GM18909 (cell line): Measurements from ENCODE around the gene PCID2.
"Not testable (repeated sequence)": the region's sequence is repeated elsewhere in the genome, so short reads cannot be mapped to it uniquely, and the experiment has no call there.

Experiments used
- ATAC-seq: cut with Tn5 transposase; IDR thresholded peaks from one replicate; pipeline ENCODE4 v1.9.1; 2021; ENCODE audit warnings: mild to moderate bottlenecking; ENCODE audit not compliant: unreplicated experiment, poor library complexity

PCID2 gene

DNA sequence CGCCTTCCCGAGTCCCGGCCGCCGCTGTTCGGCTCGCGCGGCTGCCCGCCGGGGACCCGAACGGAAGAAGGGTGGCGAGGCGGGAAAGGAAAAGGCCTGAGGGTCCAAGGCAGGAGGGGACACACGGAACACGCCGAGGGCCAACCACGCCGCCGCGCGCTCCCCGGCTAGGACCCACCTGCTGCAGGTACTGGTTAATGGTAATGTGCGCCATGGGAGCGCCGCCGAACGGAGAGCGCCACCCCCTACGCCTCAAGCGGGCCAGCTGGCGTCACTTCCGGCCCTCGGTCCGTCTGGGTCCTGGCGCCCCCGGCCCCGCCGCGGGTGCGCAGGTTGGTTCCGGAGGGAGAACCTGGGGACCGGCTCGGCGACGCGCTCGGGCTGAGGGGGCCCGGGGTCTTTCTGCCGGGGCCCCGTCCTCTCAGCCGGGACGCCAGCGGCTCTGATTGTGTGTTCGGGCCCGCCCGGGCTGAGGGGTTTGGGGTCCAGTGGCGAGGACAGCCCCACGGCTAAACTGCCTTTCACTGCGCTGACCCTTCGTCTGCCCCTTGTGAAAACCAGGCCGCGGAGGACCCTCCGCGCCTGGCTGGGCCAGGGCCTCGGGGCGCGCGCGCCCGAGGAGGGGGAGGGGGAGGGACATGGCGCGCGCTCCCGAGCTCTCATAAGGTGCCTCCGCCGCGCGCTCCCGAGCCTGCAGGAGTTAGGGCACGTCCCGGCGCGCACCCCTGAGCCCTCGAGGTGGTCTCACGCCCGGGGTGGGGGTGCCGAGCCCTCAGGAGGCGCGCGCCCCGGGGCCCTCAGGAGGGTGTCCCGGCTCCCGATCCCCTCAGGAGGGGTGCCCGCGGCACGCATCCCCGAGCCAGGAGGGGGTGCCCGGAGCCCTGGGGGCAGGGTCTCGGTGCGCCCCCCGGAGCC, at the start of gene PCID2:
Gene PCID2 (minus strand): TSS at position 249 of the 915 bp plus-strand sequence. CDS start 35 bp downstream, at position 214.
- peak; percentile 80 for ATAC-seq

DNA sequence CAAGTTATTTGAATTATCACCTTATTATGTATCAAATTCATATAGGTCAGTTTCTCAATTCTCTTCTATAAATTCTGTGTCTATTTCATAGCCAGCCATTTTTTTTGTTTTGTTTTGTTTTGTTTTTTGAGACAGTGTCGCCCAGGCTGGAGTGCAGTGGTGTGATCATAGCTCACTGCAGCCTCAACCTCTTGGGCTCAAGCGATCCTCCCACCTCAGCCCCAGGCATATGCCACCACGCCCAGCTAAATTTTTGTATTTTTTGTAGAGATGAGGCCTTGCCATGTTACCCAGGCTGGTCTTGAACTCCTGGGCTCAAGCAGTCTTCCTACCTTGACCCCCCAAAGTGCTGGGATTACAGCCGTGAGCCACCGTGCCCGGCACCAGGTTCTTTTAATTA, 49.4 kb upstream of the PCID2 start:
- ATAC-seq: not testable (repeated sequence)

DNA sequence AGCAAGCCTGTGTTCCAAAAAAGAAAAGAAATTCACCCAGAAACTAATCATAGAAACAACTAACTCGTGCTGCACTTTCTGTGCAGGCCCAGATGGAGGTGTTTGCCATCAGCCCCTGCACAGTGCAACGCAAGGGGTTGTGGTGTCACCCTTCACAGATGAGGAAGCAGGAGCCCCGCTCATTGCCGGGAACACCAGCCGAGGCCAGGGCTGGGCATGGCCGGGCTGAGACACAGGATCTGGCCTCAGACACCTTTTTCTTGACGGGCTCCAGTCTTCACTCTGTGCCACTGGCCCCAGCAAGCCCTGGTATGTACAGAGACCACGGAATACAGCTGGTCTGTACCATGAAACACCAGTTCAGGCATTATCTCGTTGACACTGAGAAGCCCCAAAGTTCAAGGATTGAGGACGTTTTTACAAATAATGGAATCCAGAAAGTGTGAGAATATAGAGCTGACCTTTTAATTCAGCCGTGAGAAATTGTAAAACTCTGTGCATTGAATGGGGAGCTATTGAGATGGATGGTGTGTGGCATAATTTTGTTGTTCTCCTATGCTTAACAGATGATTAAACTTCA, 44.1 kb upstream of the PCID2 start:
- ATAC-seq: no peak

DNA sequence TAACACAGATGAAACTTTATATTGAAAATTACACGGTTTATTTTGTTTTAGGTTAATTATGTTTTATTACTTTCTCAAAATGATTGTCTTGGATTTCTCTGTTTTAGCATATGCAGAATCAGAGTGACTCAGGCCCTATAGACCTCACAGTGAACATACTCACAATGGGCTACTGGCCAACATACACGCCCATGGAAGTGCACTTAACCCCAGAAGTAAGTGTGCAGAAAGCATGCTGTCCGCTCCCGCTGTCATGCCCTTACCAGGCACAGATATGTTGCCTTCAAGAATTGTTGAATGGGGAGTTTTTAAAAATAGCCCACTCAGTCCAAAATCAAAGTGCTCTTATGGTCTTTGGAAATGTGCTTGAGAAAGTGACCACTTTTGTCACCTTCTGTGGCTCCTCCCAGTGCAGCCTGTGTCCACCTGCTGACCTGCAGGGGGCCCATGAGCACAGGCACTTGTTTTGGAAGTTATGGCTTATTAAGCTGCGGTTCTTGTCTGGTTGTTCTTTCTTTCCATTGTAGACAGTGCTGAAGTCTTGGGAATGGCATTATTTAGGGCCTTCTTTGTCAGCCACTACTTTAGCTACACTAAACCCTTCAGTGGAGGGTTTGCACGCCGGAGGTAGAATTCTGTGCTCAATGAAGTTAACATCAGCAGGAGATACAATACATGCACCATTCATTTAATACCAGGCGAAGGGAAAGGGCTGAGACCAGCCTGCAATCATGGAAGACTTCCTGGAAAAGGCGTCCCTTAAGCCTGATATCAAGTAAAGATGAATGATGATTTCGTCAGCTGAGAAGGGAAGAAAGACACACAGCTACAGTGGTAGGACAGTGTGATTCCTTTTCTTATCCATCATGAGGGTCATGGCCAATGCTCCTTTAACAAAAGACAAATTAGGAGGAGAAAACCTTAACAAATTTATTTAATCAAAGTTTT, 37.7 kb upstream of the PCID2 start:
- no peak for ATAC-seq

DNA sequence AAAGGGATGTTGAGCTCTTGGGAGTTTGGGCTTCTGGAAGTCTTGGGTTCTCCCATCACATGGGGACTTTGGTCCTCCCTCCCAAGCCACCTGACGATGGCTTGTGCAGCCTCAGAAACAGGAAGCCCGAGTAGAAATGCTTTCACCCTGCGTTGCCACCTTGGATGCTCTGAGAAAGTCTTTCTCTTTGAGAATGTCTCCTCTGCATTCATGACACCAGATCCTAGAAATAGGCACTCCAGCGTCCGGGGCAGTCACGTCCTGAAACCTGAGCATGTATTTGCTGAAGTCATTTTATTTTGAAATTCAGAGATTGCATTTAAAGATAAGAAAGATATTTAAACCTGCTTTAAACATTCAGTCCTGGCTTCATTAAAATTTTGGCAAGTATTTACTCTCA, 35.4 kb upstream of the PCID2 start:
- ATAC-seq: no peak

DNA sequence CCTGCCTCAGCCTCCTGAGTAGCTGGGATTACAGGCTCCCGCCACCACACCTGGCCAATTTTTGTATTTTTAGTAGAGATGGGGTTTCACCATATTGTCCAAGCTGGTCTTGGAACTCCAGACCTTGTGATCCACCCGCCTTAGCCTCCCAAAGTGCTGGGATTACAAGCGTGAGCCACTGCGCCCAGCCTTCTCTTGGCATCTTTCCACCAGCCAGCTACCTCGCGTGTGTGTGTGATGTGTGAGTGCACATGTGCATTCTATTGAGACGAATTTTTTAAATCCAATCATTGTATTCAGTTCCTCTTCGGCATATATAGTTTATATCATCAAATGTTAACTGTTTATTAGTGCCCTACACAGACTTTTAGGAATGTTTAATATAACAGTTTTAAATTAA, 33.2 kb upstream of the PCID2 start:
- ATAC-seq: not testable (repeated sequence)

DNA sequence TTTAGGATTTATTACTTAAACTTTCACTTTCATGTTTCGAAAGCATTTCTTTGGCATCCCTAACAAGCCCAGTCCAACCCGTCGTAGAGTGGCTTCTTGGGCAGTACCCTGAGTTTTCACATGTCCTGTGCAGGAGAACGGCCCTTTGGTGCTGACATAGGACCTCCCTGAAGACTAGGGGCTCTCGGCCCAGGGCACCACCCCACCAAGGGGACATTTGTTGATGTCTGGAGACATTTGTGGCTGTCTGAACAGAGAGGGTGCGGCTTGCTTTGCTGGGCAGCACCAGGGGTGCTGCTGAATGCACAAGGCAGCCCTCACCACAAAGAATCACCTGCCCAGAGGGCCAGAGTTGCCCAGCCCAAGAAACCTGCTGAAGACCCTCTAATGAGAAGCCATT, 31.5 kb upstream of the PCID2 start:
- no peak for ATAC-seq

DNA sequence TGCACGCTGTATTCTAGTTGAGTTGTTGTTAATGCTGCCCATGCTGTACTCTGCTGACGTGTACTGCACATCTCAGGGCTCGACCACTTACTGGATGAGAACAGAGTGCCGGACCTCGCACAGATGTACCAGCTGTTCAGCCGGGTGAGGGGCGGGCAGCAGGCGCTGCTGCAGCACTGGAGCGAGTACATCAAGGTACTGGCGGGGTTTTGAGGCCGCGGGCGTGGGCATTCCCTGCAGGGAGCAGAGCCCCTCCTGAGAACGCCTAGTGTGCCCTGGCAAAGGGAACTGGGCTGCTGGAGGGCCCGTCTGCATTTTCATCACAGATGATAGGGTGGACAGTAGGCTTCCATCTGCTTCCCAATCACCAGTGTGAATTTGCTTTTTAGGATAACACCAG, 30.9 kb upstream of the PCID2 start:
- ATAC-seq: no peak

DNA sequence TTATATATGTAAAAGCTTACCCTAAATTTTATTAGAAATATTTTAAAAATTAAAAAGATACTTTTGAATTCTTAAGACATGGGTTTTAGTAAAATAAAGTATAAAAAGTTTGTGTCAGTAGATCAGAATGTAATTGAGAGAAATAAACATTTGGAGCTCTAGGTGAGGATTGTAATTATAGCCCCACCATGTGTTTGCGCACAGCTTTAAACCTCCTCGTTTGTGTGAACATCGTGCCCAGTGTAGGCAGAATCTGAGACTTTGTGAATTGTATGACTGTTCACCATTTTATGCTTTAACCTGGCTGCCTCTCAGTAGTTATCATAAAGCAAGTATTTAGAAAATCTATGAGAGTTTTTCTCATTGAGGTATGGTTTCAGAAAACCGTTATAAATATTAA, 30.1 kb upstream of the PCID2 start:
- ATAC-seq: no peak

DNA sequence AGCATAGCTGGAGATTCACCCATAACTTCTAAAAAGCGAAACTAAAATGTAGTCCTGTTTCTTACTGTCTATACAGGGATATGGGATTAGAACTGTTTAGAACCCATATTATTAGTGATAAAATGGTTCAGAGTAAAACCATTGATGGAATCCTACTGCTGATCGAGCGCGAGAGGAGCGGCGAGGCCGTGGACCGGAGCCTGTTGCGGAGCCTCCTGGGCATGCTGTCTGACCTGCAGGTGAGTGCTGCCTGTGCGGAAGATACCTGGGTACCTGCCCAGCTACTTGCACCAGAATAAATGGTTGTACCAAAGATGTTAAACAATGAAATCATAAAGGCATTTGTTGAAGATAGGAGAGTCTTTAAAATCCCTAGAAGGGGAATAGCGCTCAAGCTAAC, 24.6 kb upstream of the PCID2 start:
- no peak for ATAC-seq

DNA sequence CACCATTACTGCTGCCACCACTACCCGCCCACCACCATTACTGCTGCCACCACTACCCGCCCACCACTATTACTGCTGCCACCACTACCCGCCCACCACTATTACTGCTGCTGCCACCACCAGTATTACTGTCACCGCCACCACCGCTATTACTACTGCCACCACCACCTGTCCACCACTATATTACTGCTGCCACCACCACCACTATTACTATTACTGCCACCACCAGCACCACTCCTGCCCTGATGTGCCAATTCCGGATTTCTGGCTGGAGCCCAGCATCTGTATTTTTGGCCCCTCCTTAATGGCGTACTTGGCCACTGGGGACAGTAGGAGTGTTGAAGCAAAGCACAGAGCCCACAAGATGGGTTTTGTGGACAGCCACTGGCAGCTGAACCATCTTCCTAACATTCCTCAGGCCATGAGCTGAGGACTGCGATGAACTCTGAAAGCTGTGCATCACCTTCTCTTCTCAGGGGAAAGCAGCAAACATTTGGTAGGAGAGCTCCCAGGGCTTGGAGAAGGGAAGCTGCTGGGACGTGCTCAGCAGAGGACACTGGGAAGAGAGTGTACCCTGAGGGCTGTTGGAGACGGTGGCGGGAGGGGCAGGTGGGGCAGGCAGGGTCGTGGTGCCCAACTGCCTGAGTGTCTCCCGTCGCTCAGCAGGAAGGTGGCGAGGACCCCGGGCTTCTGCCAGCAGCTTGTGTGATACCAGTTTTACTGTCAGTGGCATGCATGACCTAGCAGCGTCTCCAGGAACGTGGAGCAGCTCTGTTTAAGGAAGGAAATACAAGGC, 23.9 kb upstream of the PCID2 start:
- ATAC-seq: no peak

DNA sequence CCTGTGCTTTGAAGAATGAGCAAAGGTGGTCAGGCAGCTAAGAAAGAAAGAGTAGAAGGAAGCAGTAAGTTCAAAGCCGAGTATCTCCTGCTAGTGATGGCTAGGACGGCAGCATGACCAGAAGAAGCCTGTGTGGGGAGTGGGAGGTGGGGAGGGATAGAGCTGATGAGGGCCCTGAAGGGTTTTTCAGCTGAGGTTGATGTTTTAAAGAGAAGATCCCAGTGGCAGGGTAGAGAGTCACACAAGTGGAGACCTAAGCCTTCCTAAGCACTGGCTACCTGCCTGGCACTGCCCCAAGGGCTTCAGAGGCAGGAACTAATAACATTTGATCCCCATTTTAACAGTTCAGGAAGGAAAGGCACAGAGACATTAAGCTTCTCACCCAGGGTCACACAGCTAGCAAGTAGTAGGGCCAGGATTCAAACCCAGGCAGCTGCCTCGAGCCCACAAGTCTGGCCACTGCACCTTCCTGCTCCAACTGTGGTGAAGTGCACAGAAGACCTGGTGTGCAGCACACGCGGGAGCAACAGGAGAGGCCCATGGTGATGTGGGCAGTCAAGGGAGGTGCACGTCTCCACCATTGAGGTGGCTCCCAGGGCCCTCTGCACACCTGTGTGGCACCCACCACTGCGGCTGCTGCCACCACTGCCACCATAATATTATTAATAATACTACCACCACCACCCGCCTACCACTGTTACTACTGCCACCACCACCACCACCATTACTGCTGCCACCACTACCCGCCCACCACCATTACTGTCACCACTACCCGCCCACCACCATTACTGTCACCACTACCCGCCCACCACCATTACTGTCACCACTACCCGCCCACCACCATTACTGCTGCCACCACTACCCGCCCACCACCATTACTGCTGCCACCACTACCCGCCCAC, 23.1 kb upstream of the PCID2 start:
- ATAC-seq: no peak

DNA sequence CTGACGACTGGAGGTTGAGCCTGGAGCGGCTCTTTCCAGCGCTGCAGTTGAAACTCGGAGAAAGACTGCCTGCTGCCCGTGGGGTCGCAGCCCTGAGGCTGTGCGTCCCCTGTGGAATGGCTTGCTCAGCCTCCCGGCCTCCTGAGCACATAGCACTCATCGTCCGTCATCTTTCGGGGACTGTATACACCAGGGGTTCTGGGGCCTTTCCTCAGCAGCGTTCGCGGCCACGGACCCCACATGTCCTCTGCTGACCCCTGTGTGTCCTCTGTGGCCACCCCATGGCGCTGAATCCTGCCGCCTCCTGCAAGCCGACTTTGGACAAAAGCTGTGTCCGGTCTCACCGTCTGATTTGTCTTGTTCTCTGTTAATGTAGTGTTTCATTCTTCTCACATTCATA, 21.3 kb upstream of the PCID2 start:
- ATAC-seq: no peak

DNA sequence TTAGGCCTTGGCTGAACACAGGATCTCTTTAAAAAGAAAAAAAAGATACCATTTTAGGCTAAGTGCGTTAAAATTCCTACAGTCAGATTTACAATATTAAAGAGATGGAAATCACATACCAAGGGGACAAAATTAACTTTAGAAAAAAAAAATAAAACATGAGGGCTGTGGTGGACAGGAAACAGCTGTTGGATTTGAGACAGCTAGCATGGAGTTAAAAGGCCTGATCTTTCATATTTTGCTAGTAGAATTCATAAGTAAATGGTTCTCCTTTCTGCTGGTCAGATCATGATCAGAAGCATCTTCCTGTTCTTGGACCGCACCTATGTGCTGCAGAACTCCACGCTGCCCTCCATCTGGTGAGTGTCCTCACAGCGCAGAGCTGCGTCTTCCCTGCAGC, 20.7 kb upstream of the PCID2 start:
- ATAC-seq: no peak

DNA sequence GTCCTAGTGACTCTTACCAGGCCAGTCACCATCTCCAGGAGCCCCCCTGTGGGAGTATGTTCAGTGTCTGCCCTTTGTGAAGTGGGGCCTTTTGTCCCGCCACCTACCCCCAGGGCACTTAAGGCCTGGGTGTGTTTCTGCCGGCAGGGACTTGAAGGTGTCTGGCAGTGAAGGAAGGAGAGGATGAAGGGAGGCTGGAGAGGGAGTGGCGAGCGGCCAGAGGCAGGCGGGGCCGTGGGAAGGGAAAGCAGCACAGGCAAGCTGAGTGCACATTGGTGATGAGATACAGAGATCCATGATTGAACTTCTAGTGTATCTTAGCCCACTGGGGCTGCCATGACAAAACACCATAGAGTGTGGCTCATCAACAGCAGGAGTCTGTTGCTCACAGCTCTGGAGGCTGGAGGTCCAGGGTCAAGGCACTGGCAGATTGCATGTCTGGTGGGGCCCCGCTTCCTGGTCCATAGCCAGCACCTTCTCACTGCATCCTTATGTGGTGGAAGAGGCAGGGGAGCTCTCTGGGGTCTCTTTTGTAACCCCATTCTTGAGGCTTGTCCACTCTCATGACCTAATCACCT, 18.5 kb upstream of the PCID2 start:
- no peak for ATAC-seq

DNA sequence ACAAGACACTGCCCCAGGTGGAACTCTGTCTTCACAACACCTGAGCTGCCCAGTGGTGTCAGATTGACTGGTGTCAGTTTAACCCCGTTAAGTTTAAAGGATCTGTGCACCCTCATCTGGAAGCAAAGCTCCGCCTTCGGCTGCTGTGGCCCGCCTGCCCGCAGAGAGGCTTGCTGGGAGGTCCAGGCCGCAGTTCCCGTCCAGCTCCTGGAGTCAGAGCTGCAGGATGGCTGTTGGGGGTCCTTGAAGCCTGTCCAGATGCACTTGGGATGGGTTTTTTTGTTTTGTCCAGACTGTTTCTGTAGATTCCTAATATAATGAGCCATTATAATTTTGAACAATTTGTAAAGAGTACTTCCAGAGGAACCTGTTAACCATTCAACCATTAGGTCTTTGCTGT, 17.0 kb upstream of the PCID2 start:
- ATAC-seq: no peak

DNA sequence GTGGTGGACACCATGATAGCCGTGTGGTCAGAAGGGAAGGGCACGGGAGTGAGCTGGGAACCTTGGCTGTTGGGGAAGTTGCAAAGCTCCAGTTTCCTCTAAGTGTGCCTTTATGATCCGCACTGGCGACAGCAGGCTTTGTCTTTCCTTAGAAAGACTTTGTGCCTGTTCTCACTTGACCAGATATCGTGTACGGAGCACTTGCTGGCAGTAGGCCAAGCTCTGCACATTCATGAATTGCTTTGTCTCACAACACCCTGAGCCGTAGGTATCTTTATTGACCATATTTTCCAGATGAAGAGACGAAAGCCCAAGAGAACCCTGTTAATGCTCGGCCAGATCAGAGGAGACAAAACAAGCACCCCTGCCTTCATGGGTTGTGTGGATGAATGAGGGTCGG, 16.0 kb upstream of the PCID2 start:
- no peak for ATAC-seq

DNA sequence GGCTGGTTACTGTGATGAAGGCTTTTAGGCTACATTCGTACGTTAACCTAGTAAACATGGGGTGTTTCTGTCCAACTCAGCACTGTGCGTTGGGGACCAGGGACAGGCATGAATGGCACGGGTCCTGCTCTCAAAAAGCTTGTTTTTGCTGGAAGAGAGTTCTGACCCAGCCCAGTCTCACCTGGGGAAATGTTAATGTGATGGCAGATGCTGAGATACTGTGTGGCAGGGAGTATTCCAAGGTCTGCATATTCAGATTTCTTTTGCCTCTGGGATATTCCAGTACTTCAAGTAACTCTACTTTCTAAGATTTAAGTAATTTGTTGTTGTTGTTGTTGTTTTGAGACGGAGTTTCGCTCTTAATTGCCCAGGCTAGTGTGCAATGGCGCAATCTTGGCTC, 14.6 kb upstream of the PCID2 start:
- ATAC-seq: no peak

DNA sequence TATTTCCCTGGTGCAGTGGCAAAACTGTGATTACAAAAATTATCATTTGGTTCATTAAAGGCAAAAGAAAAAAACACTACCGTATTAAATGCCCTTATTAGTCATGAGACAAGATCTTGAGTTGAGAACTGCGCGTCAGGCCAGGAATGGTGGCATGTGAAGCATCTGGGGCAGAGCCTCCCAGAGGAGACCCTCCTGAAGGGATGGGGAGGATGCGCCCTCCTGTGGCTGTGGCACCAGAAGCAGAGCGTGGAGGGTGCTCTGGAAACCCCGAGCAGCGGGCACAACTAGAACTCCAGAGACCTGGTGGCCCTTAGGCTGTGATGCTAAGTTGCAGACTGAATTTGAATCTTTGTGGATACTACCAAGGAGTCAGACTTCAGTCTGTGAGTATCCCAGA, 12.4 kb upstream of the PCID2 start:
- no peak for ATAC-seq
